NOMO-1 treated with dmso at 0.1 percent for 144 hours (cell line): ENCODE results near the gene ACO2.
"Not testable (repeated sequence)": the region's sequence is repeated elsewhere in the genome, so short reads cannot be mapped to it uniquely, and the experiment has no call there.

Experiments used
- DNase-seq: peaks from one replicate; lab custom pipeline; 2025; ENCODE audit not compliant: unreplicated experiment; lab: John Stamatoyannopoulos, UW

Gene ACO2

DNA sequence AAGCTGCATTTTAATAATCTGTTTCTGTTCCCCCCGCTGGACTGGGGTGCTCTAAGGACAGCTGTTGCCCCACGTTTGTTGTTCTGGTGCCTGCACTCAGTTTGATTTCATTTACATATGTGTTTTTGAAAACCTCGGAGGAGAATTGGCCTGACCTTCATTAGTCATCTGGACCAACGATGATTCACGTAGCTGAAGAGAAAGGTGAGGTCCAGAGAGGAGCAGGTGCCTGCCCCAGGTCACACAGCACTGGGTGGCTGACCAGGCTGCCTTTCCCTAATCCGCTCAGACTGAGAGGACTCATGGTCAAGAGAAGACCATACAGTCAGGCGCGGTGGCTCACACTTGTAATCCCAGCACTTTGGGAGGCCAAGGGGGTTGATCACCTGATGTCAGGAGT is 95.6 kb downstream of the ACO2 start:
- no peak for DNase-seq

DNA sequence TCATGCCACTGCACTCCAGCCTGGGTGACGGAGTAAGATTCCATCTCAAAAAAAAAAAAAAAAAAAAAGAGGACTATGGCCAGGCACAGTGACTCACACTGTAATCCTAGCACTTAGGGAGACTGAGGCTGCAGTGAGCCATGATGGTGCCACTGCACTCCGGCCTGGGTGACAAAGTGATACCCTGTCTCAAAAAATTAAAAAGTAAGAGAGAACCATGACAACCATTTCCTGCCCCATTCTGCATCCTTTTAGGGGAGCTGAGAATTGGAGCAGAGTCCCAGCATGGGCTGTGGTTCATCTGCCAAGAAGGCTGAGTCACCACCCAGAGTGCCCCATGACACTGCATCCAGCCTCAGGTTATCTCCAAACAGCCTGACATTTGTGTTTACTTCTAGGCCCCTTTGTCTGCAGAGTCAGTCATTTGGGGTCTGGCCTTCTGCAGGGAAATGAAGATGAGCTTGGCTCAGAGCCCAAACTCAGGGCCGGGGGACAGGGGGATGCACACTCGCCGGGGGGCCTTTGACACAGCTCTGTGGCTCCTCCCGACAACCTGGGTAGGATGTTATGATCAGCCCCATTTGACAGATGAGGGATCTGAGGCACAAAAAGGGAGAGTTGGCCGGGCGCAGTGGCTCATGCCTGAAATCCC is 96.6 kb downstream of the ACO2 start:
- DNase-seq = no peak

DNA sequence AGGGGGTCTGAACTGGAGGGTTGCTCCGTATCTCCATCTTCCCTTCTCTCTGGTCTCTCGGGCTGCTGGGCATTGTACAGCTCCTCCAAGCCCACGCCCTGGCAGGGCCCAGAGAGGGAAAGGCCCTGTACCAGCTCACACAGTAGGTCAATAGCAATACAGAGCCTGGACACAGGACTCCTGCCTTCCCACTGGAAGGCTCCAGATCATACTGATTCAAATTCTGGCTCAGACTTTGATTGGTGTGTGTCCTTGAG is 98.5 kb downstream of the ACO2 start:
- no peak for DNase-seq

DNA sequence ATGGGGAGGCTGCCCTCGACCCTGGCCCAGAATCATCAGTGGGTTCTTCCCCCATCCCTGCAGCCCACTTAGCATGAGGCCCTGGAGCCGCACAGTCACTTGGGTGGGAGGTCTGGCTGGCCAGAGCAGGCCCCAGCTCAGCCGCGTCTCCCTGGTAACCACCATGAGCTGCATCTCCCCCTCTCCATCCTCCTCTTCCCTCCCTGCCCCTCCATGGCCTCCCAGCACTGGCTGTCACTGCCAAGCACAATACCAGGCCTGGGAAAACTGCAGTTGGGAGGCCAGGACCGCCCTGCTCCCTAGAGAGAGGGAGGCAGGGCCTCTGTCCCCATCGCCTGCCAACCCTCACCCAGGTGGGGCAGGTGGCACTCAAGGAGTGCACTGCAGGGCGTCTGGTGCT is 99.9 kb downstream of the ACO2 start:
- DNase-seq = no peak

DNA sequence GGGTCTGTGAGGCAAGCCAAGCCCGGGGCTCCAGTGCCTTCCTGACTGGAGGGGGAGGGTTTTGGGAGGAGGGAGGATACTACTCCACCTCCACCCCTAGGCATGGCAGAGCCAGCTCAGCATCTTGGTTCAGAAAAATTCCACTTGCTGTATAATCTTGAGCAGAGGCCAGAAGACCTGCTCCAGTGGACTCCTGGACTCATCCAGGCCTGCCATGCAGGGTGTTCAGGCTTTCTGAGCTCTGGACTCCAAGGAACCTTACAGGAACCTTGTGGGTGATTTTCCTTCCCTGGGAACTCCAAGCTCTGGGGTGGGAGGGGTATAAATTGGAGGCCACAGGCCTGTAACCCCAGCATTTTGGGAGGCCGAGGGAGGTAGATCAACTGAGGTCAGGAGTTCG is 101.3 kb downstream of the ACO2 start:
- no peak for DNase-seq

DNA sequence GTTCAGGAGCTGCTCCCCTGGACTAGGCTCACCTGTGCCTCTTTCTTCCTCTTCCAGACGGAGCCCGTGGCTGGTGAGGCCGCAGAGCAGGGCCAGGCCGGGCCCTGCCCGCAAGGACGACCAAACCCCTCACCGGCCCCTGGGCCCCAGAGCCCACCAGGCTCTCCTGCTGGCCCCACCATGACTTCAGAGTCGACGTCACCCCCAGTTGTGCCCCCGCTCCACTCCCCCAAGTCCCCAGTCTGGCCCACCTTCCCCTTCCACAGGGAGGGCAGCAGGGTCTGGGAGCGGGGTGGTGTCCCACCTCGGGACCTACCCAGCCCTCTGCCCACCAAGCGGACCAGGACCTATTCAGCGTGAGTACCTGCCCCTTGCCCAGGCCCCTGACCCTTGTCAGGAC is 102.9 kb downstream of the ACO2 start:
- no peak for DNase-seq

DNA sequence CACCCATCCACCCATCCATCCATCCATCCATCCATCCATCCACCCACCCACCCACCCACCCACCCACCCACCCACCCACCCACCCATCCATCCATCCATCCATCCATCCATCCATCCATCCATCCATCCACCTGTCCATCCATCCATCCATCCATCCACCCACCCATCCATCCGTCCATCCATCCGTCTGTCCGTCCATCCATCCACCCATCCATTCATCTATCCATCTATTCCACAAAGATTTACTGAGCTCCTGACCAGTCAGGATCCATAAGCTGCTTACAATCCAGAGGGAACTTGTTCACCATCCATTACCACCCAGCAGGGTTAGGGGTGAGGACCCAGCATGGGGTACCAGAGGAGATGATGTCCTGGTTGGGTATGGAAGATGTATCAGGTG is 103.4 kb downstream of the ACO2 start:
- not testable (repeated sequence) for DNase-seq

DNA sequence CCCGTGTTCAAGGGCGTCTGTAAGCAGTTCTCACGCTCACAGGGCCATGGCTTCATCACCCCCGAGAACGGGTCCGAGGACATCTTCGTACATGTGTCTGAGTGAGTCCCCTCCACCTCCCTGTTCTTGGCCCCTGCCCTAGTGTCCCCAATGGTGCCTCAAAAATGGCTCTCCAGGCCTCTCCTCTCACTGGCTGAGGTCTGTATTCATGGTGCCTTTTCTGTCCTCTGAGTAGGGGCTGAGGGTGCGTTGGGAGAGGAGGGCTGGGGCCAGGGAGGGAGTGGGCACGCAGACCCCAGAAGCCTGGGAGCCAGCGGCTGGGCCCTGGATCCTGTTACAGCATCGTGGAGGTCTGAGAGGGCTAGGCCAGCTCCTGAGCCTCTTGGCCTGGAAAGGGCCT is 104.8 kb downstream of the ACO2 start:
- DNase-seq = no peak

DNA sequence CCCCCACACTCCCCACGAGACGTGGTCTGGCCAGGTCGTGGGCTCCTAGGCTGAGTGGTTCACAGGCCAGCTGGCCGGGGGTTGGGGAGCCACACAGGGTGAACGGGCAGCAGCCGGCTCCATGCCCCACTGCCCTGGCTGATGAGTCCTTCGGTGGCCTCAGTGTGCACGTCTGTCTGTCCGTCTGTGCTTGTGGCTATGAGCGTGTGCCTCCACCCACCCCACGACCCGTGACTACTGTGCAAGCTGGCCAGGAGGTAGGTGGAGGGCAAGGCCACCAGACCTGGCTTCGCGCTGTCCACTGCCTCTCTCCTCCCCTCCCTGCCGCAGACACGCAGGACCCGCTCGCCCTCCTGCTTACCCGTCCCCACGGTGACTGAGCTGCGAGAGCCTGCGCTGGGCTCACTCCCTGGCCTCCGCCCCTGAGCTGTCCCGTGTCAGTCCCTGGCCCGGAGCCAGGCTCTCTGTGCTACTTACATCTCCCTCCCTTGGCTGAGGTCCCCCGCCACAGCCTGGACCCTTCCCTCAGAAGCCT is 106.0 kb downstream of the ACO2 start:
- DNase-seq = no peak

DNA sequence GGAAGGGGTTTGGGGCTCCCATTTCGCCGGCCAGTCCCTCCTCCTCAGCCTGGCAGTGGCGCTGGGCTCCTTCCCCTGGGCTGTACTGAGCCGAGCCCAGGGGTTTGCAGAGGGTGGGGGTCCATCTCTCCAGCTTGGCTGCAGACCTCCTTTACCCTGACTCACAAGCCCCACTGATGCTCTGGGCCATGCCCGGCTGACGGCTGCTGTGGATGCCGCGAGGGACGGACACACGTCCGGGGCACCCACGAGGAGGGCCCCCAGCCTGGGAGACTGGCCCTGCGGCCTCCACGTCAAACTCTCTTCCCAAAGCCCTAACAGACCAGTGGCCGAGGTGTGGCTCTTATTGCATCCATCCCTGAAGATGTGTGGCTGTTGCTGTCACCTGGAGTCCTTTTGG is 106.6 kb downstream of the ACO2 start:
- DNase-seq = no peak

DNA sequence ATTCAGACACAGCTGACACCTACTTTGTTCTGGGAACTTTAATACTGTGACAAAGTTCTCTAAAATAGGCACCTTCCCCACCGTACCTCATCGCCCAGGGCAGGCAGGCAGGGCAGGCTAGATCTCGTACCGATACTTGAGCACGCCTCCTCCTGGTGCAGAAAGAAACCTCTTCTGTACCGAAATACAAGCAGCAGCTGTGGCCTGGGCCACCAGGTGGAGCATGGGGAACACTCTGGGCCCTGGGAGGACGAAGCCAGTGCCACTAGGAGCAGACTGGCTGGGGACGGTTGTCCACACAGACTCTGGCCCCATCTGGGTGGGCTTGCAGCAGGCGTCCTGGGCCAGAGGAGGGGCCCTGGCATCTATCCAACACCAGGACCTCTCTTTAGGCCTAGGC is 108.0 kb downstream of the ACO2 start:
- DNase-seq = no peak

DNA sequence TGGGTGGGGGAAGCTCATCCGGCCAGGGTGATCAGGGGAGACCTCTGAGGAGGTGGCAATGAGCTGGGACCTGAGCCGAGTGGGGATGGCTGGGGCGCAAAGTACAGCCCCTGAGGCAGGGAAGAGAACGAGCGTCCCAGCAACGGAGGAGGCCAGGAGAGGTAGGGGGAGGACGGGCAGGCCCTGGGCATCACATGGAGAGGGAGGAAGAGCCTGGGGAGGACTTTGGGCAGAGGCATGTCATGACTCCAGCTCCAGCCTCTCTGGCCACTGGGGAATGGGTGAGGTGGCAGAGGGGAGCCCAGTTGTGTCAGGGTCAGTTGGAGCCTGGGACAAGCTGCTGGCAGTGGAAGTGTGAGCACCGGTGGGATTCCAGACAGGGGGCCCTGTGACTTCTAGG is 109.2 kb downstream of the ACO2 start:
- DNase-seq = no peak
